Tibial artery (tissue), 4 donors: Measurements from ENCODE around the gene CERT1.

ENCODE experiments used
- DNase-seq, 2 donors: peaks; one replicate each; pipeline ENCODE4 v3.0.0-alpha.2; 2019
- H3K27ac ChIP-seq, 2 donors: fragments of 200-600 bp; sonication (generic) in 1 of 2; 1 replicate in 1 of 2; 2 replicates in 1 of 2; pipeline ENCODE4 v1.5.1; 2018 to 2019; ENCODE audit warnings: mild to moderate bottlenecking in 1 of 2
- H3K27me3 ChIP-seq, 2 donors: fragments of 200-600 bp; sonication (generic) in 1 of 2; one replicate each; pipeline versions ENCODE4 v1.5.1 to v1.6.0; 2016 to 2019
- H3K36me3 ChIP-seq, 3 donors: fragments of 200-600 bp; sonication (generic) in 2 of 3; one replicate each; pipeline ENCODE4 v1.5.1; 2016 to 2019; ENCODE audit warnings: mild to moderate bottlenecking in 2 of 3
- H3K4me1 ChIP-seq, 4 donors: fragments of 200-600 bp; sonication (generic) in 2 of 4; 1 replicate in 3 of 4; 2 replicates in 1 of 4; pipeline ENCODE4 v1.5.1; 2016 to 2019
- H3K4me3 ChIP-seq, 2 donors: fragments of 200-600 bp; sonication (generic) in 1 of 2; 1 replicate in 1 of 2; 2 replicates in 1 of 2; pipeline ENCODE4 v1.5.1; 2018 to 2019; ENCODE audit warnings: mild to moderate bottlenecking in 2 of 2
- H3K9me3 ChIP-seq, 3 donors: fragments of 200-600 bp; sonication (generic) in 1 of 3; one replicate each; pipeline ENCODE4 v1.5.1; 2016 to 2019
- CTCF ChIP-seq, 2 experiments: fragments of 200-600 bp in 1 of 2; fragments of 450-650 bp in 1 of 2; IDR thresholded peaks; one replicate each; pipeline ENCODE4 v1.5.1; 2017 to 2019; ENCODE audit warnings: antibody characterized with exemption in 2 of 2, mild to moderate bottlenecking in 1 of 2, moderate library complexity in 1 of 2
- intact Hi-C: fragments of 100-400 bp; cut with DNase I; formaldehyde crosslinking; loops from one replicate; pipeline ENCODE4 v1.15.0; 2023; ENCODE audit warnings: low total_unique reads

Gene CERT1

GRCh38 chr5:75365740-75366139 is 145.7 kb downstream of the CERT1 start:
- no peaks in the 10 kb centered on the region for H3K4me1 ChIP-seq
- no peak for DNase-seq
- intact Hi-C loops: no loop called here
- H3K36me3 ChIP-seq: peaks cover 0 to 11% (median 0%) of the 10 kb centered on the region in 3 donors
- H3K27me3 ChIP-seq: no peaks in the 10 kb centered on the region
- no peak overlapping the region for H3K27ac ChIP-seq
- no peak for TF ChIP-seq CTCF (IDR thresholded peaks at IDR 0.05)
- no peaks in the 10 kb centered on the region for H3K9me3 ChIP-seq
- H3K4me3 ChIP-seq: no peak overlapping the region

GRCh38 chr5:75364571-75365280 is 146.7 kb downstream of the CERT1 start:
- H3K27me3 ChIP-seq: no peaks in the 10 kb centered on the region
- intact Hi-C loops: no loop called here
- no peak for TF ChIP-seq CTCF (IDR thresholded peaks at IDR 0.05)
- H3K36me3 ChIP-seq: peaks cover 7 to 20% (median 8%) of the 10 kb centered on the region in 3 donors
- no peak for DNase-seq
- no peaks in the 10 kb centered on the region for H3K4me1 ChIP-seq
- no peaks in the 10 kb centered on the region for H3K9me3 ChIP-seq
- no peak overlapping the region for H3K4me3 ChIP-seq
- no peak overlapping the region for H3K27ac ChIP-seq

- no peaks in the 10 kb centered on the region for H3K4me1 ChIP-seq
- H3K9me3 ChIP-seq: no peaks in the 10 kb centered on the region
- no peaks in the 10 kb centered on the region for H3K27me3 ChIP-seq
- no peak overlapping the region for H3K4me3 ChIP-seq
- DNase-seq: no peak
- no peak overlapping the region for H3K27ac ChIP-seq
- intact Hi-C loops: no loop called here
- peaks cover 16 to 28% (median 16%) of the 10 kb centered on the region in 3 donors for H3K36me3 ChIP-seq
- no peak for TF ChIP-seq CTCF (IDR thresholded peaks at IDR 0.05)
Observed at GRCh38 chr5:75363726-75364495, 147.5 kb downstream of the CERT1 start.

- no peak for TF ChIP-seq CTCF (IDR thresholded peaks at IDR 0.05)
Observed at GRCh38 chr5:75363111-75363510, 148.3 kb downstream of the CERT1 start.

GRCh38 chr5:75362474-75362975 is 148.9 kb downstream of the CERT1 start:
- peaks cover 21 to 39% (median 22%) of the 10 kb centered on the region in 3 donors for H3K36me3 ChIP-seq
- H3K9me3 ChIP-seq: no peaks in the 10 kb centered on the region
- intact Hi-C loops: no loop called here
- no peaks in the 10 kb centered on the region for H3K27me3 ChIP-seq
- no peak for TF ChIP-seq CTCF (IDR thresholded peaks at IDR 0.05)
- no peaks in the 10 kb centered on the region for H3K4me1 ChIP-seq
- DNase-seq: no peak
- H3K27ac ChIP-seq: no peak overlapping the region
- no peak overlapping the region for H3K4me3 ChIP-seq

More at GRCh38 chr5:75363111-75363510, 148.3 kb downstream of the CERT1 start:
- Histone ChIP-seq H3K9me3 (no peaks in the 10 kb centered on the region), H3K4me3 (no peak overlapping the region), H3K36me3 (peaks cover 17 to 34% (median 22%) of the 10 kb centered on the region in 3 donors), H3K4me1 (no peaks in the 10 kb centered on the region), H3K27me3 (no peaks in the 10 kb centered on the region), H3K27ac (no peak overlapping the region)
- no peak for DNase-seq
- intact Hi-C loops: no loop called here
